HFF-Myc (cell line): ENCODE measurements around the gene GP1BB.
"Not testable (repeated sequence)": the region's sequence is repeated elsewhere in the genome, so short reads cannot be mapped to it uniquely, and the experiment has no call there.

Experiments
- DNase-seq: peaks from one replicate; pipeline ENCODE4 v3.0.0-alpha.2; 2011; ENCODE audit warnings: low read depth; ENCODE audit errors: extremely low read depth
- H3K4me3 ChIP-seq: replicated peaks from 2 replicates; pipeline ENCODE4 v1.5.1; 2011; ENCODE audit warnings: low read depth, mild to moderate bottlenecking, control low read depth, low read length
- TF ChIP-seq, protein P1 (sequence below): IDR thresholded peaks from 2 replicates; pipeline ENCODE4 v1.5.1; 2012; ENCODE audit warnings: mild to moderate bottlenecking, low read depth, low read length, control low read depth; ENCODE audit errors: missing control alignments

Gene GP1BB

DNA sequence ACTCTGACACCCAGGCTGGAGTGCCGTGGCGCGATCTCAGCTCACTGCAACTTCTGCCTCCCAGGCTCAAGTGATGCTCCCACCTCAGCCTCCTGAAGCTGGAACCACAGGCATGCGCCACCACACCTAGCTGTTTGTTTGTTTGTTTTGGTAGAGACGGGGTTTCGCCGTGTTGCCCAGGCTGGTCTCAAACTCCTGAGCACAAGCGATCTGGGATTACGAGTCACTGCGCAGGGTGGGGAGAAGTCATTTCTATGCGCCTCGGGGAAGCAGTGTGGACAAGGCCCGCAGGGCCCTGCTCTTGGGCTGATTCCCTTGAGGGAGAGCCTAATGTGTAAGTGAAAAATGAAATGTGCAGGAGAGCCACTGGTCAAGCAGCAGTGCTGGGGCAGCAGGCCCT, 28.6 kb upstream of the GP1BB start:
- H3K4me3 ChIP-seq = no peak overlapping the region
- DNase-seq = no peak
- TF ChIP-seq, protein P1, sequence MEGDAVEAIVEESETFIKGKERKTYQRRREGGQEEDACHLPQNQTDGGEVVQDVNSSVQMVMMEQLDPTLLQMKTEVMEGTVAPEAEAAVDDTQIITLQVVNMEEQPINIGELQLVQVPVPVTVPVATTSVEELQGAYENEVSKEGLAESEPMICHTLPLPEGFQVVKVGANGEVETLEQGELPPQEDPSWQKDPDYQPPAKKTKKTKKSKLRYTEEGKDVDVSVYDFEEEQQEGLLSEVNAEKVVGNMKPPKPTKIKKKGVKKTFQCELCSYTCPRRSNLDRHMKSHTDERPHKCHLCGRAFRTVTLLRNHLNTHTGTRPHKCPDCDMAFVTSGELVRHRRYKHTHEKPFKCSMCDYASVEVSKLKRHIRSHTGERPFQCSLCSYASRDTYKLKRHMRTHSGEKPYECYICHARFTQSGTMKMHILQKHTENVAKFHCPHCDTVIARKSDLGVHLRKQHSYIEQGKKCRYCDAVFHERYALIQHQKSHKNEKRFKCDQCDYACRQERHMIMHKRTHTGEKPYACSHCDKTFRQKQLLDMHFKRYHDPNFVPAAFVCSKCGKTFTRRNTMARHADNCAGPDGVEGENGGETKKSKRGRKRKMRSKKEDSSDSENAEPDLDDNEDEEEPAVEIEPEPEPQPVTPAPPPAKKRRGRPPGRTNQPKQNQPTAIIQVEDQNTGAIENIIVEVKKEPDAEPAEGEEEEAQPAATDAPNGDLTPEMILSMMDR = no peak

DNA sequence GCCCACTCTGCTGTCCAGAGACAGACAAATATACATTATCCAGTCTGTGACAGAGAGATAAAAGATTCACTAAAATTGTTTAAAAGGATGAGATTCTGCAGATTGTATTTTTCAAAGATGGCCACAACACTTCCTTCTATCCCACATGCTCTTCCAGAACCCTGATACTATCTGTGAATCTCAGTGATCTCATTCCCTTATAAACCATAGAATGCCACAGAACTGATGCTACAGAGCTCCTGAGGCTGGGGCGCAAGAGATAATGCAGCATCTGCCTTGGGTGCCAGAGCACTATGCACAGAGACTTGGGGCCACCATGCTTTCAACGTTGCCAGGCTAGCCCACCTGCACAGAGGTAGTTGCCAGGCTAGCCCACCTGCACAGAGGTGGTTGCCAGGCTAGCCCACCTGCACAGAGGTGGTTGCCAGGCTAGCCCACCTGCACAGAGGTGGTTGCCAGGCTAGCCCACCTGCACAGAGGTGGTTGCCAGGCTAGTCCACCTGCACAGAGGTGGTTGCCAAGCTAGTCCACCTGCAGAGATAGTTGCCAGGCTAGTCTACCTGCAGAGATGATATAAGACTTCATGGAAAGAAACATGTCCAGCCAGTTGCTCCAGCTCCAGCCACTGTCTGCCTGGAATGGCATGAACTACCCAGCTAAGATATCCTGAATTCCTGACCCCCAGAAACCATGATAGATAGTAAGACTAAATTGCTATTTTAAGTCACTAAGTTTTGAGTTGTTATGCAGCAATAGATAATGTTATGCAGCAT, 26.6 kb upstream of the GP1BB start:
- H3K4me3 ChIP-seq = no peak overlapping the region
- DNase-seq = no peak
- TF ChIP-seq, protein P1 = no peak

DNA sequence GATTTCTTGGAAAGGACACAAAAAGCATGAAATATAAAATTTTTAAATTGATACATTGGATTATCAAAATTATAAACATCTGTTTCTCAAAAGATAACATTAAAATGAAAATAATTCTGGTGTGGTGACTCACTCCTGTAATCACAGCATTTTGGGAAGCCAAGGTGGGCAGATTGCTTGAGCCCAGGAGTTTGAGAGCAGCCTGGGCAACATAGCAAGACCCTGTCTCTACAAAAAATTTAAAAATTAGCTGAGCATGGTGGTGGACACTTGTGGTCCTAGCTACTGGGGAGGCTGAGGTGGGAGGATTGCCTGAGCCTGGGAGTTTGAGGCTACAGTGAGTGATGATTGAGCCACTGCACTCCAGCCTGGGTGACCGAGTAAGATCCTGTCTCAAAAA, 25.5 kb upstream of the GP1BB start:
- DNase-seq, H3K4me3 ChIP-seq: not testable (repeated sequence)

DNA sequence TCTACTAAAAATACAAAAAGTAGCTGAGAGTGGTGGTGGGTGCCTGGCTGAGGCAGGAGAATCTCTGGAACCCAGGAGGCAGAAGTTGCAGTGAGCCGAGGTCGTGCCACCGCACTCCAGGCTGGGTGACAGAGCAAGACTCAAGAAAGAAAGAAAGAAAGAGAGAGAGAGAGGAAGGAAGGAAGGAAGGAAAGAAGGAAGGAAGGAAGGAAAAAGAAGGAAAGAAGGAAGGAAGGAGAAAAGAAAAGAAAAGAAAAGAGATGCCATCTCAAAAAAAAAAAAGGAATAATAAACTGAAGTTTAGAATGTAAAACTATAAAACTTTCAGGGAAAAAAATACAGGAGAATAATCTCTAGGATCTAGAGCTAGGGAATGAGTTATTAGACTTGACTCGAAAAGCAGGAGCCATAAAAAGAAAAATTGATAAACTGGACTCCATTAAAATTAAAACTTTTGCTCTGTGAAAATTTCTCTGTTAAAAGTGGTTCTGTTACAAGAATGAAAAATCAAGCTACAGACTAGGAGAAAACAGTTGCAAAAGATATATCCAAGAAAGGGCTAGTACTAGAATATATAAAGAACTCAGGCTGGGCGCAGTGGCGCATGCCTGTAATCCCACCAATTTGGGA, 22.4 kb upstream of the GP1BB start:
- TF ChIP-seq, protein P1 = no peak
- DNase-seq = no peak
- no peak overlapping the region for H3K4me3 ChIP-seq

DNA sequence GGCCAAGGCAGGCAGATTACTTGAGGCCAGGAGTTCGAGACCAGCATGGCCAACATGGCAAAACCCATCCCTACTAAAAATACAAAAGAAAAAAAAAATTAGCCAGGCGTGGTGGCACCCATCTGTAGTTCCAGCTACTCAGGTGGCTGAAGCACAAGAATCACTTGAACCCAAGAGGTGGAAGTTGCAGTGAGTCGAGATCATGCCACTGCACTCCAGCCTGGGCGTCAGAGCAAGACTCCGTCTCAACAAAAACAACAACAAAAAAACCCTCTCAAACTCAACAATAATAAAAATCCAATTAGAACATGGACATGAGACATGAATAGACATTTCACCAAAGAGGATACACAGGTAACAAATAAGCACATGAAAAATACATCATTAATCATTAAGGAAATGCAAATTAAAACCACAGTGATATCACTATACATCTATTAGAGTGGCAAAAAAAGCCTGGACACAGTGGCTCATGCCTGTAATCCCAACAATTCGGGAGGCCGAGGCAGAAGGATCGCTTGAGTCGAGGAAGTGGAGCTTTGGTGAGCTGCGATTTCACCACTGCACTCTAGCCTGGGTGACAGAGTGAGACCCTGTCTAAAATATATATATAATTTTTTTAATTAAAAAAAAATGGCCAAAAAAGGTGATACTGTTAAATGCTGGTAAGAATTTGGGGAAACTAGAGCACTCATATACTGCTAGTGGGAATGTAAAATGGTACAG, 21.8 kb upstream of the GP1BB start:
- TF ChIP-seq, protein P1 = no peak
- H3K4me3 ChIP-seq = no peak overlapping the region
- no peak for DNase-seq

DNA sequence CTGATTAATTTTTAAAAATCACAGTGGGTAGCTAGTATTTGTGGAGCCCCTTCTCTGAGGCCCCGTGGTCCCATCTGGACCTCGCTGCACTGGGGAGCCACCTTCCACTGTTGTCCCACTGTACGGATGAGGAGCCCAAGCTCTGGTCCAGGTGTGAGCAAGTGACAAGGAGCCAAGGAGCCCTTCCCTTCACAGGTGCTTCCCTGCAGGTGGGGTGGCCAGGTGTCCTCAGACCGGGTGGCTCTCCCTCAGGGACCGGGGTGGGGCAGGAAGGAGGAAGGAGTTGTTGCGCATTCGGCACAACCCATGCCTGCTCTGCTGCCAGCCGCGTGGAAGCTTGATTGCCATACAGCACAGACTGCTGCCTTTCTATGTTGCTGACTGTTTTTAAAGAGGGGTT, 19.5 kb upstream of the GP1BB start:
- H3K4me3 ChIP-seq = no peak overlapping the region
- TF ChIP-seq, protein P1 = no peak
- no peak for DNase-seq

DNA sequence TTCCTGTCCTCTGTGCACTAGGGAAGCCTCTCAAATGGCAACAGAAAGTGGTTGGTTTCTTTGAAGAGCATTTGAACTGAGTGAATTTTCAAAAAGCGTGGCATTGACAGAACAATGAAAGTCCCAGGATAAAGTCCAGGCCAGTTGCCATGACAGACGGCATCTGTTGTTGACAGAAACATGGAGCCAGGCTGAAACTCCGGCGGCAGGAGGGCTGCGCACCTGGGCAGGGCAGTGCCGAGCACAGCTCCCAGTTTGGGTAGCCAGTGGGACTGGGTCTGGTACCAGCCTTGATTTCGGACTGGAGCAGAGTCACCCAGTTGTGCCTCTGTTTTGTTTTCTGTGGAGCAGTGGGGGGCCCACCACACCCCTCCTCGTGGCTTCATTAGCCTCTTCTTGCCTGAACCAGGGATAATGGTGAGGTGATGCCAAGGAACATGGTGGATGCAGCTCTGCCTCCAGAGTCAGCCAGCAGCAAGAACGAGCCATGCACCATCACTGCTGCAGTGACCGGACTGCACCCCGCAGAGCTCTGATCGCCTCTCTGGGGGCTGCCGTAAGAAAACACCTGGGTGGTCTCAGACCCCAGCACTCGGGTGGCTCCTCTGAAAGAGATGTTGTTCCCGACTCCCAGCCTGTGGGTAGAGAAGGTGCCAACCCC, 18.9 kb upstream of the GP1BB start:
- TF ChIP-seq, protein P1 = no peak
- no peak for DNase-seq
- H3K4me3 ChIP-seq = no peak overlapping the region
